ENCODE results near the gene HECTD2. TPM values are rescaled to one million over a fixed set of nuclear protein-coding genes. Genes with fewer than 3 reads are reported as not detected.
"Not testable (repeated sequence)": the region's sequence is repeated elsewhere in the genome, so short reads cannot be mapped to it uniquely, and the experiment has no call there.

Gene HECTD2
- total RNA-seq, 2 experiments from 2014 or later, result 2.7 to 3.8 TPM

DNA sequence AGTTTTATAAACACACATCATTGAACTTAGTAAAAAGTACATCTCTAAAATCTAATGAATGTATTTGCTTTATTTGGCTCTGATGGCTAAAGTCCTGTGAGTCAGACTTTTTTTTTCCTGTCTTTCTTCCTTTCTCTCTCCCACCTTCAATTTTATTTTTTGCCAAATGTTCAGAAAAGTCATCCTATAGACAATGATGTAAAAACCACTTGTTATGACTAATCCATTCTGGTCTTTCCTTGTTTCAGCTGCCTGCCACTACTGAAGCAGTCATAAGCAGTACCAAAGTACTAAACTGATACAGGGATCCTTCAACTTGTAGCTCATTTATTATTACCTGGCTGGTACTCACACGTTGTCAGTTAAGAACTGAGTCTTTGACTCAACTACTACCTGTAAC is 23.9 kb downstream of the HECTD2 start:
- TF ChIP-seq, protein P1, sequence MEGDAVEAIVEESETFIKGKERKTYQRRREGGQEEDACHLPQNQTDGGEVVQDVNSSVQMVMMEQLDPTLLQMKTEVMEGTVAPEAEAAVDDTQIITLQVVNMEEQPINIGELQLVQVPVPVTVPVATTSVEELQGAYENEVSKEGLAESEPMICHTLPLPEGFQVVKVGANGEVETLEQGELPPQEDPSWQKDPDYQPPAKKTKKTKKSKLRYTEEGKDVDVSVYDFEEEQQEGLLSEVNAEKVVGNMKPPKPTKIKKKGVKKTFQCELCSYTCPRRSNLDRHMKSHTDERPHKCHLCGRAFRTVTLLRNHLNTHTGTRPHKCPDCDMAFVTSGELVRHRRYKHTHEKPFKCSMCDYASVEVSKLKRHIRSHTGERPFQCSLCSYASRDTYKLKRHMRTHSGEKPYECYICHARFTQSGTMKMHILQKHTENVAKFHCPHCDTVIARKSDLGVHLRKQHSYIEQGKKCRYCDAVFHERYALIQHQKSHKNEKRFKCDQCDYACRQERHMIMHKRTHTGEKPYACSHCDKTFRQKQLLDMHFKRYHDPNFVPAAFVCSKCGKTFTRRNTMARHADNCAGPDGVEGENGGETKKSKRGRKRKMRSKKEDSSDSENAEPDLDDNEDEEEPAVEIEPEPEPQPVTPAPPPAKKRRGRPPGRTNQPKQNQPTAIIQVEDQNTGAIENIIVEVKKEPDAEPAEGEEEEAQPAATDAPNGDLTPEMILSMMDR (IDR thresholded peaks at IDR 0.05), result no peak
- Mint-ChIP-seq H3K9me3 (peaks cover 8% of the 10 kb centered on the region), H3K27me3 (no peaks in the 10 kb centered on the region), H3K27ac (no peak overlapping the region), H3K36me3 (ENCODE audit: low read depth) (peaks cover 9% of the 10 kb centered on the region), H3K4me3 (no peak overlapping the region), H3K4me1 (ENCODE audit: low read depth) (peaks cover 7% of the 10 kb centered on the region)
- CTCF ChIA-PET, result interaction anchor here (1.0 kb wide), 1 partner anchor 199 kb away, joined by 4 read pairs; the partner anchor contains the start of gene PPP1R3C
- POLR2A ChIA-PET, result no interaction called here
- peak; percentile 47 for ATAC-seq
- intact Hi-C loops (cut with micrococcal nuclease), result no loop called here
- no peak for DNase-seq

DNA sequence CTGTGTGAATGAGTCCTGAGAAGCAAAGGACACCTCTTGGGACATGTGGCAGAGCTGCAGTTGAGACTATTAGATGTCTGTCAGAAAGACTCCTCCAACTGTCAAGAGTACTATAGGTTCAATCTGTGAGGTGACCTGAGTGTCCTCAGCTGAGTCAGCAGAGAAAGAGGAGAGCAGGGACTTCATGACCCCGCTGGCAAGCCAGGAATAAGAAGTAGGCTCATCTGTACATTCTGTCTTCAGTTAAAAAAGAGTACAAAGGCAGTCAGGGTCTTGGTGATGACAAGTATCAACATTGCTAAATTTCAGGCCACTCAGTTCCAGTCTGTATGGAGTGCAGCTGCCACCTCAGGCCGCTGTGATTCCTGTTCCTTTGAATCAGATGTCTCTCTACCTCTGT is 25.1 kb downstream of the HECTD2 start:
- H3K27ac Mint-ChIP-seq, result no peak overlapping the region
- no peak for DNase-seq
- no peaks in the 10 kb centered on the region for H3K27me3 Mint-ChIP-seq
- peaks cover 7% of the 10 kb centered on the region for H3K4me1 Mint-ChIP-seq (ENCODE audit: low read depth)
- CTCF ChIA-PET, result no interaction called here
- no peak overlapping the region for H3K4me3 Mint-ChIP-seq
- no peak for ATAC-seq
- POLR2A ChIA-PET, result interaction anchor here (0.7 kb wide), 1 partner anchor 20 kb away, joined by 3 read pairs; no protein-coding TSS in a partner anchor
- TF ChIP-seq, protein P1 (IDR thresholded peaks at IDR 0.05), result no peak
- intact Hi-C loops (cut with micrococcal nuclease), result no loop called here
- peaks cover 10% of the 10 kb centered on the region for H3K36me3 Mint-ChIP-seq (ENCODE audit: low read depth)
- H3K9me3 Mint-ChIP-seq, result peaks cover 8% of the 10 kb centered on the region

DNA sequence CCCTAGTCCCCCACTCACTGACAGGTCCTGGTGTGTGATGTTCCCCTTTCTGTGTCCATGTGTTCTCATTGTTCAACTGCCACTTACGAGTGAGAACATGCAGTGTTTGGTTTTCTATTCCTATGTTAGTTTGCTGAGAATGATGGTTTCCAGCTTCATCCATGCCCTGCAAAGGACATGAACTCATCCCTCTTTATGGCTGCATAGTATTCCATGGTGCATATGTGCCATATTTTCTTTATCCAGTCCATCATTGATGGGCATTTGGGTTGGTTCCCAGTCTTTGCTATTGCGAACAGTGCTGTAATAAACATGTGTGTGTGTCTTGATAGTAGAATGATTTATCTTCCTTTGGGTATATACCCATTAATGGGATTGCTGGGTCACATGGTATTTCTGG is 28.1 kb downstream of the HECTD2 start:
- DNase-seq; H3K9me3 Mint-ChIP-seq; H3K36me3 Mint-ChIP-seq (ENCODE audit: low read depth); H3K4me3 Mint-ChIP-seq; H3K27ac Mint-ChIP-seq; ATAC-seq; H3K4me1 Mint-ChIP-seq (ENCODE audit: low read depth); CTCF ChIA-PET; POLR2A ChIA-PET; H3K27me3 Mint-ChIP-seq; intact Hi-C loops (cut with micrococcal nuclease): not testable (repeated sequence)

DNA sequence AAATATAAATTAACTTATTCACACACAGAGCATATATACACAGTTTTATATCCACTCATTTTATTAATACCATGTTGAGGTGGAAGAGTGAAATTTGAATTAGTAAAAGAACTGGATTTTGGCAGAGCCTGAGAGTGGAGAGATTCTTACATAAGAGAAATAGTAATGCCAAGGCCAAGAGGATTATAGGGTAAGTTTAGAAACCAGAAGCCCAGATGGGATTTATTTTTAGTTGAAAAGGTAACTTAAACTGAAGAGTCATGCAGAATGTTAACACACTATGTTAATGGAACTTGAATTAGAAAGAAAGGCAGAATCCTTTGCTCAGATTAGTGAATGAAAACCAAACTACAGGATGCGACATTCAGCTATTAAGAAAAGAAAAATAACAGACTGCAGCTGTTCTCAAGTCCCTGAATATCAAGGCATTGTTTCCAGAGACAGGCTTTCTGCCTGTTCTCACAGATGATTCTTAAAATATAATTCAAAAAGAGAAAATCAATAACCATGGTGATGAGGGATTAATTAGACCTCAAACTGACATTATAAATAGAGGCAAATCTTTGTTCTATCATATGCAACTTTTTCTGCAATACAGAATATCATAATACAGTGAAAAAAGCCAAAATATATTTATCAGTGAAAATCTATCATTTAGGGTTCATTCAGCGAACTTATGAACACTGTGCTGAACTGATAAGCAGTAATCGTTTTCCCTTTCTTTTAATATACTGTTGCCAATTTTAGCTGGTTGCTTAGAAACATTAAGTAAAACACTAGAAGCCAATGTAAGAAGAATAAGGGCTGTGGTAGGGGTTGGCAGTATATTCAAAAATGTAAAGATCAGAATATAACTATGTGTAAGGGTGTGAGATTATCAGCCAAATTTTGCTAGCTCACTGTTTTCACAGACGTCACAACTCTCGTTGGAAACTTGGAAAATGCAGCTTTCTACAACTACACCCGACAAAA is 34.4 kb downstream of the HECTD2 start:
- no peaks in the 10 kb centered on the region for H3K27me3 Mint-ChIP-seq
- peaks cover 5% of the 10 kb centered on the region for H3K9me3 Mint-ChIP-seq
- intact Hi-C loops (cut with micrococcal nuclease), result no loop called here
- no peaks in the 10 kb centered on the region for H3K4me1 Mint-ChIP-seq (ENCODE audit: low read depth)
- POLR2A ChIA-PET, result no interaction called here
- no peak for ATAC-seq
- H3K4me3 Mint-ChIP-seq, result no peak overlapping the region
- H3K27ac Mint-ChIP-seq, result no peak overlapping the region
- no peak for DNase-seq
- peaks cover 5% of the 10 kb centered on the region for H3K36me3 Mint-ChIP-seq (ENCODE audit: low read depth)
- CTCF ChIA-PET, result no interaction called here
- TF ChIP-seq, protein P1 (IDR thresholded peaks at IDR 0.05), result no peak

DNA sequence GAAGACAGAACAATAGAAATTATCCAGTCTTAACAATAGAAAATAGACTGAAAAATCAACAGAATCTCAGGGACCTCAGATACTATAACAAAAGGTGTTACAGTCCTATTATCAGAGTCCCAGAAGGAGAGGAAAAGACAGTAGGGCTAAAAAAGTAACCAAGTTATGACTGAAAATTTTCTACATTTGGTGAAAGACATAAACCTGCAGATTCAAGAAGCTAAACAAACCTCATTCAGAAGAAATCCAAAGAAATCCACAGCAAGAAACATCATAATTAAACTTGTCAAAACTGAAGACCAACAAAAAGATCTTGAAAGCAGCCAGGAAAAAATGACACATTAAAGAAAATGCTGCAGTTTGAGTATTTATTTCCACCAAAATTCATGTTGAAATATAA is 41.9 kb downstream of the HECTD2 start:
- no peak overlapping the region for H3K4me3 Mint-ChIP-seq

More for the DNA sequence above, 41.9 kb downstream of the HECTD2 start:
- ChIA-PET POLR2A (no interaction called here), CTCF (no interaction called here)
- no peak for DNase-seq
- H3K27me3 Mint-ChIP-seq, result no peaks in the 10 kb centered on the region
- TF ChIP-seq, protein P1 (IDR thresholded peaks at IDR 0.05), result no peak
- ATAC-seq, result no peak
- intact Hi-C loops (cut with micrococcal nuclease), result no loop called here
- no peaks in the 10 kb centered on the region for H3K4me1 Mint-ChIP-seq (ENCODE audit: low read depth)
- peaks cover 3% of the 10 kb centered on the region for H3K36me3 Mint-ChIP-seq (ENCODE audit: low read depth)
- H3K27ac Mint-ChIP-seq, result no peak overlapping the region
- peaks cover 28% of the 10 kb centered on the region for H3K9me3 Mint-ChIP-seq
